Neural progenitor cell (in vitro differentiated cells): ENCODE data around the gene HTT-AS. TPM values are rescaled to one million over a fixed set of nuclear protein-coding genes. Genes with fewer than 3 reads are reported as not detected.

Source experiments
- DNase-seq: peaks from one replicate; pipeline ENCODE4 v3.0.0-alpha.2; 2016; ENCODE audit warnings: low spot score
- H2AFZ ChIP-seq: fragments of 200-600 bp; sonication (generic); replicated peaks from 2 replicates; pipeline ENCODE4 v1.6.1; 2016; ENCODE audit warnings: antibody characterized with exemption
- H3F3A ChIP-seq: fragments of 200-600 bp; sonication (generic); 2 replicates; pipeline ENCODE4 v1.6.1; 2016; ENCODE audit warnings: antibody characterized with exemption, low read depth
- H3K27ac ChIP-seq: fragments of 200-600 bp; sonication (generic); 2 replicates; pipeline ENCODE4 v1.5.1; 2016; ENCODE audit warnings: mild to moderate bottlenecking
- H3K27me3 ChIP-seq: fragments of 200-600 bp; sonication (generic); 2 replicates; pipeline ENCODE4 v1.6.1; 2016; ENCODE audit warnings: mild to moderate bottlenecking, moderate library complexity
- H3K36me3 ChIP-seq: fragments of 200-600 bp; sonication (generic); 2 replicates; pipeline ENCODE4 v1.5.1; 2016
- H3K4me1 ChIP-seq: fragments of 200-600 bp; sonication (generic); 2 replicates; pipeline ENCODE4 v1.6.1; 2016; ENCODE audit warnings: mixed run types
- H3K4me2 ChIP-seq: fragments of 200-600 bp; sonication (generic); 2 replicates; pipeline ENCODE4 v1.6.1; 2016
- H3K4me3 ChIP-seq: fragments of 200-600 bp; sonication (generic); 2 replicates; pipeline ENCODE4 v1.5.1; 2016
- H3K79me2 ChIP-seq: fragments of 200-600 bp; sonication (generic); 2 replicates; pipeline ENCODE4 v1.6.1; 2016; ENCODE audit warnings: low read depth
- H3K9ac ChIP-seq: fragments of 200-600 bp; sonication (generic); 2 replicates; pipeline ENCODE4 v1.6.1; 2016
- H3K9me3 ChIP-seq: fragments of 200-600 bp; sonication (generic); 2 replicates; pipeline ENCODE4 v1.5.1; 2016; ENCODE audit warnings: low read depth
- H4K20me1 ChIP-seq: fragments of 200-600 bp; sonication (generic); 2 replicates; pipeline ENCODE4 v1.6.1; 2016; ENCODE audit warnings: low read depth
- H3K27ac Mint-ChIP-seq: 3 replicates; pipeline ENCODE4 v1.8.0; 2021; ENCODE audit warnings: mixed read lengths
- H3K27me3 Mint-ChIP-seq: 2 replicates; pipeline ENCODE4 v1.8.0; 2022; ENCODE audit warnings: low read depth, mild to moderate bottlenecking, inconsistent platforms, moderate library complexity, mixed read lengths; ENCODE audit not compliant: insufficient read depth
- H3K36me3 Mint-ChIP-seq: 3 replicates; pipeline ENCODE4 v1.8.0; 2021; ENCODE audit warnings: mixed read lengths
- H3K4me1 Mint-ChIP-seq: 3 replicates; pipeline ENCODE4 v1.8.0; 2021; ENCODE audit warnings: mixed read lengths
- H3K4me3 Mint-ChIP-seq: 3 replicates; pipeline ENCODE4 v1.8.0; 2021; ENCODE audit warnings: mild to moderate bottlenecking, moderate library complexity, mixed read lengths
- H3K9me3 Mint-ChIP-seq: 3 replicates; pipeline ENCODE4 v1.8.0; 2020; ENCODE audit warnings: mixed read lengths
- CTCF ChIP-seq: fragments of 200-600 bp; sonication (generic); IDR thresholded peaks from 2 replicates; pipeline ENCODE4 v1.5.1; 2017; ENCODE audit warnings: antibody characterized with exemption, mild to moderate bottlenecking
- EZH2 ChIP-seq: fragments of 200-600 bp; sonication (generic); IDR thresholded peaks from 2 replicates; pipeline ENCODE4 v1.6.1; 2017; ENCODE audit warnings: antibody characterized with exemption, mild to moderate bottlenecking, moderate library complexity
- EZH2phosphoT487 ChIP-seq: fragments of 200-600 bp; sonication (generic); IDR thresholded peaks from 2 replicates; pipeline ENCODE4 v1.6.1; 2017; ENCODE audit warnings: antibody characterized with exemption
- total RNA-seq: library from RNA; depleted of rRNA; stranded (reverse); fragments of >200 nt; gene quantifications from 2 replicates; pipeline ENCODE4 v1.2.3, GENCODE V29; 2015; ENCODE audit warnings: low replicate concordance

HTT-AS gene
- total RNA-seq, 1 donor from 2014 or later = not detected

- peaks cover 8% of the 10 kb centered on the region for H3K4me1 Mint-ChIP-seq
- peaks cover 2% of the 10 kb centered on the region for H3K27me3 Mint-ChIP-seq
- TF ChIP-seq EZH2 = no peak
- no peak for TF ChIP-seq CTCF
- no peak for TF ChIP-seq EZH2phosphoT487
- Histone ChIP-seq H3K4me3 (no peak overlapping the region), H3K36me3 (no peaks in the 10 kb centered on the region), H3K27ac (no peak overlapping the region), H4K20me1 (no peaks in the 10 kb centered on the region), H3K9me3 (no peaks in the 10 kb centered on the region), H3K79me2 (no peaks in the 10 kb centered on the region), H3K9ac (no peak overlapping the region), H2AFZ (no peak overlapping the region), H3K4me2 (no peak overlapping the region), H3K27me3 (no peaks in the 10 kb centered on the region), H3K4me1 (peaks cover 5% of the 10 kb centered on the region), H3F3A (no peaks in the 10 kb centered on the region)
- no peaks in the 10 kb centered on the region for H3K36me3 Mint-ChIP-seq
- no peak for DNase-seq
- H3K9me3 Mint-ChIP-seq = no peaks in the 10 kb centered on the region
- no peak overlapping the region for H3K4me3 Mint-ChIP-seq
- no peak overlapping the region for H3K27ac Mint-ChIP-seq
Measured at GRCh38 chr4:3031357-3032082, 42.8 kb downstream of the HTT-AS start.

- no peak overlapping the region for H3K27ac Mint-ChIP-seq
Measured at GRCh38 chr4:3030566-3031356, 43.6 kb downstream of the HTT-AS start.

GRCh38 chr4:3029464-3029863 lies 44.9 kb downstream of the HTT-AS start:
- Mint-ChIP-seq H3K9me3 (no peaks in the 10 kb centered on the region), H3K4me3 (no peak overlapping the region), H3K4me1 (peaks cover 8% of the 10 kb centered on the region), H3K27ac (no peak overlapping the region), H3K36me3 (no peaks in the 10 kb centered on the region), H3K27me3 (peaks cover 2% of the 10 kb centered on the region)
- no peak overlapping the region for H2AFZ ChIP-seq
- peaks cover 5% of the 10 kb centered on the region for H3K4me1 ChIP-seq
- DNase-seq = no peak
- H3K4me3 ChIP-seq = no peak overlapping the region
- H4K20me1 ChIP-seq = no peaks in the 10 kb centered on the region
- H3K9ac ChIP-seq = no peak overlapping the region
- no peaks in the 10 kb centered on the region for H3K36me3 ChIP-seq
- H3K27me3 ChIP-seq = no peaks in the 10 kb centered on the region
- H3F3A ChIP-seq = no peaks in the 10 kb centered on the region
- H3K4me2 ChIP-seq = no peak overlapping the region
- no peaks in the 10 kb centered on the region for H3K9me3 ChIP-seq
- TF ChIP-seq EZH2 = no peak
- no peak for TF ChIP-seq EZH2phosphoT487
- no peak for TF ChIP-seq CTCF
- H3K79me2 ChIP-seq = no peaks in the 10 kb centered on the region
- no peak overlapping the region for H3K27ac ChIP-seq

More at GRCh38 chr4:3030566-3031356, 43.6 kb downstream of the HTT-AS start:
- no peak overlapping the region for H3K27ac ChIP-seq
- H3K4me1 Mint-ChIP-seq = peaks cover 8% of the 10 kb centered on the region
- no peak overlapping the region for H3K4me2 ChIP-seq
- H3K4me3 ChIP-seq = no peak overlapping the region
- H3K4me3 Mint-ChIP-seq = peak overlapping the region; percentile 6
- no peaks in the 10 kb centered on the region for H3K9me3 Mint-ChIP-seq
- H3K36me3 Mint-ChIP-seq = no peaks in the 10 kb centered on the region
- no peak for TF ChIP-seq EZH2
- TF ChIP-seq EZH2phosphoT487 = no peak
- no peak for TF ChIP-seq CTCF
- H3K27me3 ChIP-seq = no peaks in the 10 kb centered on the region
- peaks cover 5% of the 10 kb centered on the region for H3K4me1 ChIP-seq
- H3F3A ChIP-seq = no peaks in the 10 kb centered on the region
- no peaks in the 10 kb centered on the region for H3K9me3 ChIP-seq
- H2AFZ ChIP-seq = no peak overlapping the region
- no peaks in the 10 kb centered on the region for H3K79me2 ChIP-seq
- no peaks in the 10 kb centered on the region for H3K36me3 ChIP-seq
- H3K9ac ChIP-seq = no peak overlapping the region
- DNase-seq = no peak
- H3K27me3 Mint-ChIP-seq = peaks cover 2% of the 10 kb centered on the region
- H4K20me1 ChIP-seq = no peaks in the 10 kb centered on the region
